ENCODE data around the gene ABLIM2. TPM values are rescaled to one million over a fixed set of nuclear protein-coding genes. Genes with fewer than 3 reads are reported as not detected.

The ABLIM2 gene
- total and polyA plus RNA-seq, 2 of the 4 experiments (the other 2 are of a cell fraction), result under 0.01 to 0.10 TPM

- H2AK9ac ChIP-seq (replicated peaks; ENCODE audit: low read depth, low read length, poor library complexity), result no peak overlapping the region
These were observed 231.8 kb downstream of the ABLIM2 start for GRCh38 chr4:7926822-7927221.

More at GRCh38 chr4:7926822-7927221, 231.8 kb downstream of the ABLIM2 start:
- WGBS, 2 experiments (ENCODE audit: extremely low coverage in 2 of 2, insufficient read length in 1 of 2), result no CpG with 5 or more reads among the region's 7 CpGs
- no peak overlapping the region for H3K4ac ChIP-seq (ENCODE audit: low read depth, low read length)
- in situ Hi-C loops (cut with MboI; ENCODE audit: low sequenced_read_pairs), result no loop called here
- intact Hi-C loops (cut with micrococcal nuclease), result no loop called here
- peaks cover 15% of the 10 kb centered on the region for H3K36me3 ChIP-seq (ENCODE audit: control insufficient read depth, insufficient read depth, low read length)
- H3K27ac ChIP-seq (ENCODE audit: insufficient read depth, low read length), result no peak overlapping the region
- BruUV-seq (replicated peaks), result no TSS peak
- no peak overlapping the region for H2AK5ac ChIP-seq (ENCODE audit: low read depth, low read length)
- TF ChIP-seq ELK1 (IDR thresholded peaks at IDR 0.05; ENCODE audit: borderline replicate concordance, low read depth, low read length) (no peak), RCOR1 (IDR thresholded peaks at IDR 0.05; ENCODE audit: insufficient replicate concordance, low read length) (no peak), SMC3 (IDR thresholded peaks at IDR 0.05; ENCODE audit: low read depth, low read length) (no peak), RFX5 (IDR thresholded peaks at IDR 0.05; ENCODE audit: low read depth, low read length) (no peak), POLR2A (IDR thresholded peaks at IDR 0.05; ENCODE audit: low read depth, low read length) (no peak), MAFK (IDR thresholded peaks at IDR 0.05; ENCODE audit: low read depth, low read length) (peak; percentile 89)
- peaks cover 29% of the 10 kb centered on the region for H3K9me1 ChIP-seq (ENCODE audit: insufficient read depth, low read length)
- H4K8ac ChIP-seq (ENCODE audit: low read depth in 2 of 2, low read length in 2 of 2), result no peak overlapping the region
- H3K9me3 ChIP-seq (ENCODE audit: control insufficient read depth, insufficient read depth, low read length), result no peaks in the 10 kb centered on the region
- H3K4me1 ChIP-seq (ENCODE audit: control insufficient read depth, insufficient read depth, low read length), result peaks cover 38% of the 10 kb centered on the region
- H4K20me1 ChIP-seq (ENCODE audit: insufficient read depth, low read length), result peaks cover 96% of the 10 kb centered on the region
- no peak overlapping the region for H3K9ac ChIP-seq (ENCODE audit: low read depth, low read length)
- no peak overlapping the region for H3K18ac ChIP-seq (ENCODE audit: low read depth, low read length)
- H2AFZ ChIP-seq (replicated peaks; ENCODE audit: low read length, poor library complexity), result no peak overlapping the region
- DNase-seq, result no peak
- H3K23ac ChIP-seq (ENCODE audit: low read depth, low read length), result no peak overlapping the region
- no peak for ATAC-seq (ENCODE audit: low read depth)
- no peak overlapping the region for H2BK15ac ChIP-seq (ENCODE audit: low read depth, low read length)
- no peak overlapping the region for H3K56ac ChIP-seq (ENCODE audit: extremely low read depth, insufficient read depth, low read length)
- no peak overlapping the region for H3K4me2 ChIP-seq (ENCODE audit: low read depth, low read length)
- CTCF ChIA-PET, result interaction anchor here (0.7 to 2.8 kb wide), 2 partner anchors 8 to 111 kb away, joined by 3 to 10 read pairs; no protein-coding TSS in a partner anchor
- H2BK20ac ChIP-seq (ENCODE audit: low read depth, low read length), result no peak overlapping the region
- H4K5ac ChIP-seq (ENCODE audit: low read depth, low read length), result no peak overlapping the region
- no peak overlapping the region for H2BK5ac ChIP-seq (ENCODE audit: low read depth, low read length, poor library complexity, severe bottlenecking)
- POLR2A ChIA-PET (ENCODE audit: unreplicated experiment), result no interaction called here
- H3K27me3 ChIP-seq (ENCODE audit: control insufficient read depth, insufficient read depth, low read length), result no peaks in the 10 kb centered on the region
- H2BK120ac ChIP-seq (ENCODE audit: low read depth, low read length), result no peak overlapping the region
- H3K4me3 ChIP-seq (ENCODE audit: insufficient read depth, low read depth, low read length), result no peak overlapping the region
- H4K91ac ChIP-seq (ENCODE audit: insufficient read depth, low read depth, low read length), result no peak overlapping the region
- dilution Hi-C loops (cut with HindIII; ENCODE audit: low sequenced_read_pairs, unreplicated experiment), result no loop called here
- peaks cover 8 to 83% of the 10 kb centered on the region in 2 experiments for H3K79me1 ChIP-seq (ENCODE audit: low read depth in 1 of 2, low read length in 2 of 2)
- no peak overlapping the region for H3K14ac ChIP-seq (replicated peaks; ENCODE audit: low read depth, low read length)
